SK-N-SH treated with all-trans-retinoic acid at 6 μM for 48 hours (cell line): Measurements from ENCODE around the gene GRAPL.
"Not testable (repeated sequence)": the region's sequence is repeated elsewhere in the genome, so short reads cannot be mapped to it uniquely, and the experiment has no call there.

Experiments used
- ARNTL ChIP-seq: fragments of 450-650 bp; formaldehyde crosslinking; IDR thresholded peaks from 2 replicates; pipeline ENCODE4 v1.5.0; 2020; ENCODE audit warnings: low read depth, mild to moderate bottlenecking, moderate library complexity, borderline replicate concordance
- ESRRG ChIP-seq: fragments of 250-450 bp; sonication (Bioruptor Pico); IDR thresholded peaks from 2 replicates; pipeline ENCODE4 v1.6.1; 2021; ENCODE audit warnings: mild to moderate bottlenecking
- PATZ1 ChIP-seq: fragments of 250-450 bp; sonication (Bioruptor Pico); IDR thresholded peaks from 2 replicates; pipeline ENCODE4 v1.8.0; 2020; ENCODE audit warnings: mild to moderate bottlenecking, moderate library complexity, borderline replicate concordance
- POU6F1 ChIP-seq: fragments of 250-450 bp; sonication (Bioruptor Pico); IDR thresholded peaks from 2 replicates; pipeline ENCODE4 v1.8.0; 2021; ENCODE audit warnings: low read depth, mild to moderate bottlenecking, moderate library complexity, borderline replicate concordance
- RARB ChIP-seq: fragments of 250-450 bp; sonication (Bioruptor Pico); IDR thresholded peaks from 2 replicates; pipeline ENCODE4 v1.8.0; 2021; ENCODE audit warnings: mild to moderate bottlenecking, moderate library complexity
- SNAI2 ChIP-seq: fragments of 250-450 bp; sonication (Bioruptor Pico); IDR thresholded peaks from 2 replicates; pipeline ENCODE4 v1.5.0; 2020; ENCODE audit warnings: mild to moderate bottlenecking, moderate library complexity
- ZC3H10 ChIP-seq: fragments of 250-450 bp; sonication (Bioruptor Pico); IDR thresholded peaks from 2 replicates; pipeline ENCODE4 v1.5.1; 2021; ENCODE audit warnings: mild to moderate bottlenecking, moderate library complexity

DNA sequence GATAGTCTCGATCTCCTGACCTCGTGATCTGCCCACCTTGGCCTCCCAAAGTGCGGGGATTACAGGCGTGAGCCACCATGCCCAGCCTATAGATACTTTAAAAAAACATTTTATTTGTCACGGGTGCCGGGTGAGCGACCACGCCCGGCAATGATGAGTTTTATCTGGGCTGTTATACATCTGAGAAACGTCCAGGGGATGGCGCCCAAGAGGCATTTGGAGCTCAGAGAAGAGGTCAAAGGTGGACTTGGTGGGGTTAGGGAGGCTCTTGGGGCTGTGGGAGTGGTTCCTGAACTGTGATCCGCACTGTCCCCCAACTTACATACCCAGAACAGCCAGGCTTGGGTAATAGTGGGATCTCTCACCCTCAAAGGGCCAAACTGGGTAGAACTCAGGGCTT is 8.7 kb upstream of the GRAPL start:
- not testable (repeated sequence) for TF ChIP-seq PATZ1; RARB; ZC3H10 (CRISPR knock-in tag); ARNTL; POU6F1; ESRRG (CRISPR knock-in tag); SNAI2 (CRISPR knock-in tag)
